ENCODE measurements around the gene YWHAQ.

DNA sequence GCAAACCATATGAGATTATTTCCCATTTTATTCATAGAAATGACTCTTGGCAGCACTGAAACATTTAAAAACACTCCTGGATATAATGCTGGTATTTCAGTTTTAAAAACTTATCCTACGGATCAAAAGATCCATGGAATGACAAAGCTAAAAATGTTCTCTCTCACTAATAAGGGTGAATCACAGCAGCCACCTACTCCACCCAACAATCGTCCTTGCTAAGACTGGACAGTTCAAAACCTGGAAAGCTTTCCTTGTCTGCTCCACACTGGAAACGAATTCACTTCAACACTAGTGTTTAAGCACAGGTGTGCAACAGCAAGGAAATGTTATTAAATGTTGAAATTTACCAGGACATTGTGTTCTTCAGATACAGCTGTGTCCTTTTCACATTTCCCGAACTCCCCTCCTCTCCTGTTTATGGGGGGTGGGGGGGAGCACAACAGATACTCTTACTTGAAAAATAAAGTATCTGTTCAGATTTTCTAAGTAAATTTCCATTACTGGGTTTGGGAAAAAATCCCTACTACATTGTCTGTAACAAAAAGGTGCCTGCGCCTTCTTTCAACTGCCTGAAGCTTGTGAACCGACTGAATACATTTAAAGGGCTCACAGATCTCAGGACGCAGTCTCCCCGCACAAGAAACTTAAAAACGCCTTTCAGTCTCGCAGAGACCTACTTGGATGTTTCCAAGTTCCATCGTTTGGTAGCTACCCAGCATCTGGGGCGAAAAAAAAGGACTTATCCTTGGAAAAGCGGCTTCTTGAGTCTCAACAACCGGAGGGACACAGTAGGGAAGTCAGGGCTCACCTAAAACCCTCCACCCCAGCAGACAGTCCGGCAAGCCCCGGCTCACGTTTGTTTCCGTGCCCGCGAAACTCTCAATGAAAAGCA is 1.3 kb downstream of the YWHAQ start:
- TF ChIP-seq POLR2A (IDR thresholded peaks at IDR 0.05): no peak
- TF ChIP-seq, protein P1, sequence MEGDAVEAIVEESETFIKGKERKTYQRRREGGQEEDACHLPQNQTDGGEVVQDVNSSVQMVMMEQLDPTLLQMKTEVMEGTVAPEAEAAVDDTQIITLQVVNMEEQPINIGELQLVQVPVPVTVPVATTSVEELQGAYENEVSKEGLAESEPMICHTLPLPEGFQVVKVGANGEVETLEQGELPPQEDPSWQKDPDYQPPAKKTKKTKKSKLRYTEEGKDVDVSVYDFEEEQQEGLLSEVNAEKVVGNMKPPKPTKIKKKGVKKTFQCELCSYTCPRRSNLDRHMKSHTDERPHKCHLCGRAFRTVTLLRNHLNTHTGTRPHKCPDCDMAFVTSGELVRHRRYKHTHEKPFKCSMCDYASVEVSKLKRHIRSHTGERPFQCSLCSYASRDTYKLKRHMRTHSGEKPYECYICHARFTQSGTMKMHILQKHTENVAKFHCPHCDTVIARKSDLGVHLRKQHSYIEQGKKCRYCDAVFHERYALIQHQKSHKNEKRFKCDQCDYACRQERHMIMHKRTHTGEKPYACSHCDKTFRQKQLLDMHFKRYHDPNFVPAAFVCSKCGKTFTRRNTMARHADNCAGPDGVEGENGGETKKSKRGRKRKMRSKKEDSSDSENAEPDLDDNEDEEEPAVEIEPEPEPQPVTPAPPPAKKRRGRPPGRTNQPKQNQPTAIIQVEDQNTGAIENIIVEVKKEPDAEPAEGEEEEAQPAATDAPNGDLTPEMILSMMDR (IDR thresholded peaks at IDR 0.05): no peak
- TF ChIP-seq POLR2AphosphoS5 (IDR thresholded peaks at IDR 0.05): no peak

Data from breast epithelium (tissue), 3 donors.